Left ventricle myocardium inferior (tissue), 1 donor: Measurements from ENCODE around the gene DDX17. TPM values are rescaled to one million over a fixed set of nuclear protein-coding genes. Genes with fewer than 3 reads are reported as not detected.

Experiments used
- DNase-seq: peaks from one replicate; pipeline ENCODE4 v3.0.0-alpha.2; 2020
- H3K27ac ChIP-seq: fragments of 200-600 bp; replicated peaks from 2 replicates; pipeline ENCODE4 v1.8.0; 2021
- H3K27me3 ChIP-seq: fragments of 200-600 bp; 2 replicates; pipeline ENCODE4 v1.8.0; 2021; ENCODE audit warnings: low read depth
- H3K36me3 ChIP-seq: fragments of 200-600 bp; 2 replicates; pipeline ENCODE4 v1.8.0; 2021
- H3K4me1 ChIP-seq: fragments of 200-600 bp; 2 replicates; pipeline ENCODE4 v1.8.0; 2021
- H3K4me3 ChIP-seq: fragments of 200-600 bp; 2 replicates; pipeline ENCODE4 v1.8.0; 2021; ENCODE audit warnings: mild to moderate bottlenecking, moderate library complexity
- H3K9me3 ChIP-seq: fragments of 200-600 bp; replicated peaks from 2 replicates; pipeline ENCODE4 v1.8.0; 2021
- CTCF ChIP-seq: fragments of 200-600 bp; IDR thresholded peaks from 2 replicates; pipeline ENCODE4 v1.8.0; 2021; ENCODE audit warnings: antibody characterized with exemption, mild to moderate bottlenecking, borderline replicate concordance
- intact Hi-C: fragments of 100-400 bp; cut with micrococcal nuclease; formaldehyde crosslinking; loops from one replicate; pipeline ENCODE4 v1.11.0; 2022
- total RNA-seq: library from RNA; stranded (reverse); fragmentation: NEBNext Ultra II Directional; extraction: Animal tissue kit (Norgen Biotek cat#: 25700); gene quantifications from one replicate; pipeline ENCODE4 v1.2.1, GENCODE V29; 2021
- donor health status: DM: no; HTN: yes; CAD: no; lungs with severe emphysema.

The DDX17 gene
- total RNA-seq, 1 donor from 2014 or later: 228 TPM

GRCh38 chr22:38456272-38456835, 49.8 kb downstream of the DDX17 start:
- TF ChIP-seq CTCF: no peak
- peak overlapping the region; percentile 94 for H3K27ac ChIP-seq
- no peak for DNase-seq
- intact Hi-C loops: no loop called here
- H3K27me3 ChIP-seq: peaks cover 88% of the 10 kb centered on the region
- peaks cover 67% of the 10 kb centered on the region for H3K4me1 ChIP-seq
- H3K4me3 ChIP-seq: peak overlapping the region; percentile 70
- H3K36me3 ChIP-seq: no peaks in the 10 kb centered on the region
- no peaks in the 10 kb centered on the region for H3K9me3 ChIP-seq

GRCh38 chr22:38455530-38456271, 50.4 kb downstream of the DDX17 start:
- Histone ChIP-seq H3K27me3 (peaks cover 89% of the 10 kb centered on the region), H3K27ac (peak overlapping the region; percentile 94), H3K4me1 (peaks cover 67% of the 10 kb centered on the region), H3K4me3 (peak overlapping the region; percentile 70), H3K36me3 (no peaks in the 10 kb centered on the region), H3K9me3 (no peaks in the 10 kb centered on the region)
- TF ChIP-seq CTCF: no peak
- intact Hi-C loops: no loop called here
- no peak for DNase-seq

GRCh38 chr22:38455076-38455529, 51.0 kb downstream of the DDX17 start, which contains the start of gene KCNJ4:
Gene KCNJ4 (minus strand): TSS chr22:38455199. CDS start chr22:38428132, 27,067 bp downstream.
- H3K9me3 ChIP-seq: no peaks in the 10 kb centered on the region
- peaks cover 71% of the 10 kb centered on the region for H3K4me1 ChIP-seq
- peak within 1 kb of the TSS; percentile 70 for H3K4me3 ChIP-seq
- intact Hi-C loops: no loop called here
- no peaks in the 10 kb centered on the region for H3K36me3 ChIP-seq
- DNase-seq: no peak
- peak within 1 kb of the TSS; percentile 94 for H3K27ac ChIP-seq
- TF ChIP-seq CTCF: no peak
- H3K27me3 ChIP-seq: peaks cover 93% of the 10 kb centered on the region

GRCh38 chr22:38454353-38455075, 51.6 kb downstream of the DDX17 start:
- no peaks in the 10 kb centered on the region for H3K9me3 ChIP-seq
- peak overlapping the region; percentile 70 for H3K4me3 ChIP-seq
- DNase-seq: no peak
- intact Hi-C loops: no loop called here
- peak overlapping the region; percentile 94 for H3K27ac ChIP-seq
- H3K4me1 ChIP-seq: peaks cover 73% of the 10 kb centered on the region
- H3K27me3 ChIP-seq: peaks cover 92% of the 10 kb centered on the region
- no peak for TF ChIP-seq CTCF
- no peaks in the 10 kb centered on the region for H3K36me3 ChIP-seq

GRCh38 chr22:38453996-38454352, 52.1 kb downstream of the DDX17 start:
- Histone ChIP-seq H3K36me3 (no peaks in the 10 kb centered on the region), H3K27me3 (peaks cover 92% of the 10 kb centered on the region), H3K4me3 (peak overlapping the region; percentile 70), H3K27ac (peak overlapping the region; percentile 94), H3K4me1 (peaks cover 78% of the 10 kb centered on the region), H3K9me3 (no peaks in the 10 kb centered on the region)
- TF ChIP-seq CTCF: no peak
- intact Hi-C loops: no loop called here
- no peak for DNase-seq
